Astrocyte (in vitro differentiated cells and primary cell): Measurements from ENCODE around the gene FBXL16. TPM values are rescaled to one million over a fixed set of nuclear protein-coding genes. Genes with fewer than 3 reads are reported as not detected.

Experiments
- DNase-seq: peaks from one replicate; pipeline ENCODE4 v3.0.0-alpha.2; 2010; ENCODE audit warnings: low read depth
- FAIRE-seq: peaks from 2 replicates; lab custom pipeline; 2011; peaks lifted over from hg19 to GRCh38; lab: Jason Lieb, UNC
- H2AFZ ChIP-seq: 2 replicates; pipeline ENCODE4 v1.6.0; 2012; ENCODE audit warnings: low read depth, low read length, inconsistent platforms
- H3K27ac ChIP-seq: 2 replicates; pipeline ENCODE4 v1.5.1; 2011; ENCODE audit warnings: low read depth, low read length, inconsistent platforms
- H3K27me3 ChIP-seq: 2 replicates; pipeline ENCODE4 v1.6.0; 2011; ENCODE audit warnings: low read length, inconsistent platforms; ENCODE audit not compliant: insufficient read depth
- H3K36me3 ChIP-seq: 2 replicates; pipeline ENCODE4 v1.5.1; 2011; ENCODE audit warnings: low read length, inconsistent platforms; ENCODE audit not compliant: insufficient read depth
- H3K4me1 ChIP-seq: 2 replicates; pipeline ENCODE4 v1.5.1; 2011; ENCODE audit warnings: low read length, inconsistent platforms; ENCODE audit not compliant: insufficient read depth
- H3K4me2 ChIP-seq: 2 replicates; pipeline ENCODE4 v1.6.0; 2012; ENCODE audit warnings: low read length, inconsistent platforms
- H3K4me3 ChIP-seq: 2 replicates; pipeline ENCODE4 v1.5.1; 2011; ENCODE audit warnings: low read depth, mild to moderate bottlenecking, low read length, inconsistent platforms; ENCODE audit not compliant: insufficient read depth
- H3K79me2 ChIP-seq: 2 replicates; pipeline ENCODE4 v1.6.0; 2012; ENCODE audit warnings: mild to moderate bottlenecking, low read length, inconsistent platforms; ENCODE audit not compliant: insufficient read depth
- H3K9ac ChIP-seq: 2 replicates; pipeline ENCODE4 v1.6.0; 2012; ENCODE audit warnings: mild to moderate bottlenecking, low read length, inconsistent platforms
- H3K9me3 ChIP-seq: 2 replicates; pipeline ENCODE4 v1.5.1; 2012; ENCODE audit warnings: low read depth, mild to moderate bottlenecking, low read length, inconsistent platforms; ENCODE audit not compliant: insufficient read depth
- H4K20me1 ChIP-seq: 2 replicates; pipeline ENCODE4 v1.6.0; 2012; ENCODE audit warnings: low read length, inconsistent platforms; ENCODE audit not compliant: insufficient read depth
- H3K27ac Mint-ChIP-seq: one replicate; pipeline ENCODE4 v1.8.0; 2021; ENCODE audit warnings: mild to moderate bottlenecking, mixed read lengths; ENCODE audit not compliant: unreplicated experiment
- H3K27me3 Mint-ChIP-seq: one replicate; pipeline ENCODE4 v1.8.0; 2021; ENCODE audit warnings: low read depth, mixed read lengths; ENCODE audit not compliant: unreplicated experiment
- H3K36me3 Mint-ChIP-seq: one replicate; pipeline ENCODE4 v1.8.0; 2021; ENCODE audit warnings: low read depth, mixed read lengths; ENCODE audit not compliant: unreplicated experiment
- H3K4me1 Mint-ChIP-seq: one replicate; pipeline ENCODE4 v1.8.0; 2021; ENCODE audit warnings: low read depth, mixed read lengths; ENCODE audit not compliant: unreplicated experiment
- H3K4me3 Mint-ChIP-seq: one replicate; pipeline ENCODE4 v1.8.0; 2021; ENCODE audit warnings: mild to moderate bottlenecking, moderate library complexity, mixed read lengths; ENCODE audit not compliant: unreplicated experiment
- H3K9me3 Mint-ChIP-seq: one replicate; pipeline ENCODE4 v1.8.0; 2021; ENCODE audit warnings: mild to moderate bottlenecking, mixed read lengths; ENCODE audit not compliant: unreplicated experiment
- CTCF ChIP-seq: IDR thresholded peaks from 2 replicates; pipeline ENCODE4 v1.5.1; 2011; ENCODE audit warnings: low read depth, mild to moderate bottlenecking, inconsistent platforms, low read length, moderate library complexity; ENCODE audit not compliant: insufficient read depth
- EZH2 ChIP-seq: IDR thresholded peaks from 2 replicates; pipeline ENCODE4 v1.6.1; 2012; ENCODE audit warnings: mild to moderate bottlenecking, low read length, inconsistent platforms; ENCODE audit not compliant: insufficient read depth
- total RNA-seq: library from RNA; stranded (reverse); gene quantifications from 2 replicates; pipeline ENCODE4 v1.2.1, GENCODE V29; 2021

The FBXL16 gene
- total RNA-seq, 1 donor from 2014 or later = 5.2 TPM

GRCh38 chr16:672371-672770 lies 33.2 kb downstream of the FBXL16 start:
- no peak for TF ChIP-seq CTCF
- H3K27me3 Mint-ChIP-seq = no peaks in the 10 kb centered on the region
- H3K27ac ChIP-seq = no peak overlapping the region
- FAIRE-seq (no peak), DNase-seq (no peak)
- peaks cover 2% of the 10 kb centered on the region for H3K4me1 Mint-ChIP-seq
- H3K27ac Mint-ChIP-seq = no peak overlapping the region
- no peaks in the 10 kb centered on the region for H3K36me3 ChIP-seq
- peaks cover 11% of the 10 kb centered on the region for H3K4me1 ChIP-seq
- no peak overlapping the region for H3K4me3 ChIP-seq
- H3K4me2 ChIP-seq = no peak overlapping the region
- no peaks in the 10 kb centered on the region for H3K27me3 ChIP-seq
- H3K36me3 Mint-ChIP-seq = peaks cover 2% of the 10 kb centered on the region
- H3K9ac ChIP-seq = no peak overlapping the region
- H2AFZ ChIP-seq = no peak overlapping the region
- peaks cover 35% of the 10 kb centered on the region for H3K79me2 ChIP-seq
- peaks cover 59% of the 10 kb centered on the region for H4K20me1 ChIP-seq
- no peaks in the 10 kb centered on the region for H3K9me3 Mint-ChIP-seq
- H3K9me3 ChIP-seq = no peaks in the 10 kb centered on the region
- H3K4me3 Mint-ChIP-seq = no peak overlapping the region

- Histone ChIP-seq H3K4me1 (peaks cover 11% of the 10 kb centered on the region), H3K9me3 (no peaks in the 10 kb centered on the region), H3K36me3 (no peaks in the 10 kb centered on the region), H2AFZ (no peak overlapping the region), H3K4me3 (no peak overlapping the region), H3K79me2 (peaks cover 35% of the 10 kb centered on the region), H3K27me3 (no peaks in the 10 kb centered on the region), H3K27ac (no peak overlapping the region), H3K4me2 (no peak overlapping the region), H3K9ac (no peak overlapping the region), H4K20me1 (peaks cover 59% of the 10 kb centered on the region)
- DNase-seq (no peak), FAIRE-seq (no peak)
- Mint-ChIP-seq H3K4me1 (peaks cover 2% of the 10 kb centered on the region), H3K27me3 (no peaks in the 10 kb centered on the region), H3K27ac (no peak overlapping the region), H3K4me3 (no peak overlapping the region), H3K9me3 (no peaks in the 10 kb centered on the region), H3K36me3 (no peaks in the 10 kb centered on the region)
- no peak for TF ChIP-seq CTCF
- no peak for TF ChIP-seq EZH2
Observed at GRCh38 chr16:671353-672131, 34.1 kb downstream of the FBXL16 start.
